Measurements from ENCODE around the gene TPRA1.

Gene TPRA1

GRCh38 chr3:127572186-127572585, 18.3 kb downstream of the TPRA1 start:
- H3K79me2 ChIP-seq, result no peaks in the 10 kb centered on the region
- no peak overlapping the region for H3K4me2 ChIP-seq (ENCODE audit: low read length)
- H3K9ac ChIP-seq, result no peak overlapping the region
- no peaks in the 10 kb centered on the region for H3K27me3 ChIP-seq (ENCODE audit: control insufficient read depth, insufficient read depth, low read length)
- H3K4me1 ChIP-seq, result peaks cover 5% of the 10 kb centered on the region
- no peaks in the 10 kb centered on the region for H3K9me3 ChIP-seq (ENCODE audit: control insufficient read depth, low read length)
- H3K4me3 ChIP-seq (ENCODE audit: low read depth, low read length), result no peak overlapping the region
- H3K36me3 ChIP-seq (ENCODE audit: control insufficient read depth, insufficient read depth, low read length), result no peaks in the 10 kb centered on the region
- H3K27ac ChIP-seq, result no peak overlapping the region
- no peak overlapping the region for H2AFZ ChIP-seq
- no peak for TF ChIP-seq CTCF (IDR thresholded peaks at IDR 0.05)

GRCh38 chr3:127570520-127570919, 20.0 kb downstream of the TPRA1 start:
- no peak overlapping the region for H3K27ac ChIP-seq
- H2AFZ ChIP-seq, result no peak overlapping the region
- no peaks in the 10 kb centered on the region for H3K27me3 ChIP-seq (ENCODE audit: control insufficient read depth, insufficient read depth, low read length)
- TF ChIP-seq CTCF (IDR thresholded peaks at IDR 0.05), result no peak
- no peaks in the 10 kb centered on the region for H3K36me3 ChIP-seq (ENCODE audit: control insufficient read depth, insufficient read depth, low read length)
- H3K79me2 ChIP-seq, result no peaks in the 10 kb centered on the region
- no peaks in the 10 kb centered on the region for H3K4me1 ChIP-seq
- H3K9ac ChIP-seq, result no peak overlapping the region
- H3K4me3 ChIP-seq (ENCODE audit: low read depth, low read length), result no peak overlapping the region
- no peaks in the 10 kb centered on the region for H3K9me3 ChIP-seq (ENCODE audit: control insufficient read depth, low read length)
- no peak overlapping the region for H3K4me2 ChIP-seq (ENCODE audit: low read length)

GRCh38 chr3:127569160-127569559, 21.4 kb downstream of the TPRA1 start:
- TF ChIP-seq CTCF (IDR thresholded peaks at IDR 0.05), result no peak
- H3K4me2 ChIP-seq (ENCODE audit: low read length), result no peak overlapping the region
- no peaks in the 10 kb centered on the region for H3K36me3 ChIP-seq (ENCODE audit: control insufficient read depth, insufficient read depth, low read length)
- no peak overlapping the region for H3K27ac ChIP-seq
- H3K4me3 ChIP-seq (ENCODE audit: low read depth, low read length), result no peak overlapping the region
- H3K9me3 ChIP-seq (ENCODE audit: control insufficient read depth, low read length), result no peaks in the 10 kb centered on the region
- H2AFZ ChIP-seq, result no peak overlapping the region
- no peaks in the 10 kb centered on the region for H3K79me2 ChIP-seq
- H3K4me1 ChIP-seq, result no peaks in the 10 kb centered on the region
- no peak overlapping the region for H3K9ac ChIP-seq
- no peaks in the 10 kb centered on the region for H3K27me3 ChIP-seq (ENCODE audit: control insufficient read depth, insufficient read depth, low read length)

GRCh38 chr3:127568586-127568985, 21.9 kb downstream of the TPRA1 start:
- no peaks in the 10 kb centered on the region for H3K27me3 ChIP-seq (ENCODE audit: control insufficient read depth, insufficient read depth, low read length)
- no peak overlapping the region for H3K4me2 ChIP-seq (ENCODE audit: low read length)
- no peak overlapping the region for H3K9ac ChIP-seq
- H3K9me3 ChIP-seq (ENCODE audit: control insufficient read depth, low read length), result no peaks in the 10 kb centered on the region
- no peak for TF ChIP-seq CTCF (IDR thresholded peaks at IDR 0.05)
- no peaks in the 10 kb centered on the region for H3K4me1 ChIP-seq
- no peak overlapping the region for H3K27ac ChIP-seq
- H3K4me3 ChIP-seq (ENCODE audit: low read depth, low read length), result no peak overlapping the region
- no peak overlapping the region for H2AFZ ChIP-seq
- no peaks in the 10 kb centered on the region for H3K79me2 ChIP-seq
- H3K36me3 ChIP-seq (ENCODE audit: control insufficient read depth, insufficient read depth, low read length), result no peaks in the 10 kb centered on the region

- H3K4me3 ChIP-seq (ENCODE audit: low read depth, low read length), result no peak overlapping the region
- no peaks in the 10 kb centered on the region for H3K9me3 ChIP-seq (ENCODE audit: control insufficient read depth, low read length)
- H3K79me2 ChIP-seq, result no peaks in the 10 kb centered on the region
Observed at GRCh38 chr3:127566833-127567232, 23.7 kb downstream of the TPRA1 start.

More at GRCh38 chr3:127566833-127567232, 23.7 kb downstream of the TPRA1 start:
- Histone ChIP-seq H3K27me3 (ENCODE audit: control insufficient read depth, insufficient read depth, low read length) (no peaks in the 10 kb centered on the region), H3K4me2 (ENCODE audit: low read length) (no peak overlapping the region), H3K27ac (no peak overlapping the region), H3K36me3 (ENCODE audit: control insufficient read depth, insufficient read depth, low read length) (no peaks in the 10 kb centered on the region), H2AFZ (no peak overlapping the region), H3K9ac (no peak overlapping the region), H3K4me1 (no peaks in the 10 kb centered on the region)
- TF ChIP-seq CTCF (IDR thresholded peaks at IDR 0.05), result no peak
